PC-9 (cell line): ENCODE results near the gene BHLHE40.

Experiments
- EZH2 ChIP-seq: fragments of 200-600 bp; sonication (generic); IDR thresholded peaks from 2 replicates; pipeline ENCODE4 v1.8.0; 2017; ENCODE audit warnings: antibody characterized with exemption, low read depth
- TF ChIP-seq, protein P1 (sequence below): fragments of 200-600 bp; sonication (generic); conservative IDR thresholded peaks from 2 replicates; pipeline ENCODE4 v1.6.1; 2017; ENCODE audit warnings: mixed run types, antibody characterized with exemption, mild to moderate bottlenecking, moderate library complexity

DNA sequence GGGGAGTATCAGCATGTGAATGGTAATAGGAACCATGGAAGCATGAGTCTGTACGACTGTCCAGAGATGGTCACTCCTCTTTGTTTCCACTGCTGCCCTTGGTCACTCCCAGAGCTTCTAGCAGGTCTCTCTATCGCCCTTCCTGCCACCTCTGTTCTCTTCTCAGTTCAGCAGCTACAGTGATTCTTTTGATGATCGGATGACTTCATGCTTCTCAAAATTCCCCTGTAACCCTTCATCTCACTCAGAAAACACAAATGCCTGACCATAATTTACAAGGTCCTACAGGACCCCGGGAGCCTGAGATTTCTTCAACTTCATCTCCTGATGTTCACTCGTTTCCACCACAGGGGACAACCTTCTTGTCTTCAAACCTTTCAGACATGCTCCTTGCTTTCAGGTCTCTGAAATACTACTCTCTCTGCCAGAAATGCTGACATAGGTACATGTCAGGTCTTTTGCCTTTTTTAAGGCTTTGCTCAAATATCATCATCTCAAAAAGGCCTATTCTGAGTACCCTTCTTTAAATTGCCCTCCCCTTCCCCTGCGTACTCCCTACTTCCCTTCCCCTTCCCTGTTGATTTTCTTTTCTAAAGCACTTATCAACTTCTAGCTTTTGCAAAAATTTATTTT lies 42.1 kb upstream of the BHLHE40 start:
- TF ChIP-seq, protein P1, sequence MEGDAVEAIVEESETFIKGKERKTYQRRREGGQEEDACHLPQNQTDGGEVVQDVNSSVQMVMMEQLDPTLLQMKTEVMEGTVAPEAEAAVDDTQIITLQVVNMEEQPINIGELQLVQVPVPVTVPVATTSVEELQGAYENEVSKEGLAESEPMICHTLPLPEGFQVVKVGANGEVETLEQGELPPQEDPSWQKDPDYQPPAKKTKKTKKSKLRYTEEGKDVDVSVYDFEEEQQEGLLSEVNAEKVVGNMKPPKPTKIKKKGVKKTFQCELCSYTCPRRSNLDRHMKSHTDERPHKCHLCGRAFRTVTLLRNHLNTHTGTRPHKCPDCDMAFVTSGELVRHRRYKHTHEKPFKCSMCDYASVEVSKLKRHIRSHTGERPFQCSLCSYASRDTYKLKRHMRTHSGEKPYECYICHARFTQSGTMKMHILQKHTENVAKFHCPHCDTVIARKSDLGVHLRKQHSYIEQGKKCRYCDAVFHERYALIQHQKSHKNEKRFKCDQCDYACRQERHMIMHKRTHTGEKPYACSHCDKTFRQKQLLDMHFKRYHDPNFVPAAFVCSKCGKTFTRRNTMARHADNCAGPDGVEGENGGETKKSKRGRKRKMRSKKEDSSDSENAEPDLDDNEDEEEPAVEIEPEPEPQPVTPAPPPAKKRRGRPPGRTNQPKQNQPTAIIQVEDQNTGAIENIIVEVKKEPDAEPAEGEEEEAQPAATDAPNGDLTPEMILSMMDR: no peak
- TF ChIP-seq EZH2: no peak
